NCI-H1105 (cell line): ENCODE data around the gene ARMC9.
A peak's percentile ranks its signal among the peaks of the same experiment; 100 is the strongest.
"Not testable (repeated sequence)": the region's sequence is repeated elsewhere in the genome, so short reads cannot be mapped to it uniquely, and the experiment has no call there.

ENCODE experiments used
- DNase-seq: peaks from one replicate; lab custom pipeline; 2025; lab: John Stamatoyannopoulos, UW

The ARMC9 gene

GRCh38 chr2:231198291-231199173 lies at the start of gene ARMC9:
ARMC9 (plus strand) TSS chr2:231198631; CDS start chr2:231206239, 7,608 bp downstream.
- peak; percentile 74 for DNase-seq

DNA sequence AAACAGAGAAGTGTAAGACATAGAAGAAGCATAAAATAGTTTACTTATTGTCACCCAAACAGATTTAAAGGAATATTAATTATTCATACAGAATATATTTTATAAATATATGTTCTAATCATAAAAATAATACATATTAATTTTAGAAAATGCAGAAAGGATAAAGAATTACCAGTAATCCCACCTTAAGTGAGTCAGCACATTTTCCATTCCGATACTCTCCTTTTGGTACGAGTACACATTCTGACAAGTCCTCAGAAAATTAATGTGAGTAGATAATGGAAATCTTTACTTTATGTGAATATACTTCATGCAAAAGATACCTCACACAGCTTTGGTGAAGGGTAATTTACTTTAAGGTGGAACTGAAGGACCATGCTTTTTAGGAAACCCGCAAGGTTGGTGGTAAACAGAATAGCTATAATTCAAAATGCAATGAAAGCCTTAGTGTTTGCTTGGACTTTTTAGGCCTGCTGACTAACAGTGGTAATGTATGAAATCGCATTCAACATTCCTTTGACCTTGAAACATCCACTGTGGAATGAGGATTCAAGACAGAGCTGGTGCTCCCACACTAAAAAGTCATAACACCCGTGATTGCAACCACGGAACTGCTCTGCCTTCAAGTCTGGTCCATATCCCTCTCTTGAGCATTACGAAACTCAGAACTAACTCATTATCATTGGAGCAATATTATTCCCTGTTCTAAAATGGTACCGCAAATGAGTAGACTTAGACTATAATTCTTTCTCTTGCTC lies 45.5 kb upstream of the ARMC9 start:
- no peak for DNase-seq

- DNase-seq: no peak
These were observed 39.1 kb upstream of the ARMC9 start for GRCh38 chr2:231159306-231159705.

DNA sequence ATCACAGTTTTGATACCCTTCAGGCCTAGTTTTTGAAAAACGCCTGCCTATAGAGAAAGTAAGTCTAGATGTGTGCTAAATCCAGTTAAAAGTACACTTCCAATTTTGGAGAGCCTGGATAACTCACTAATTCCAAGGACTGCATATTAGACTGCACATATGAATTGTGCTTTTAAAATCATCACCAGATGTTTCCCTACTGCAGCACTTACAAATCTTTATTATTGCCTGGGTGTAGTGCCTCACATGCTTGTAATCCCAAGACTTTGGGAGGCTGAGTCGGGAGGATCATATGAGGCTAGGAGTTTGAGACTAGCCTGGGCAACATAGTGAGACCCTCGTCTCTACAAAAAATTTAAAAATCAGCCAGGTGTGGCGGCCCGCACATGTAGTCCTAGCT lies 37.7 kb upstream of the ARMC9 start:
- DNase-seq: no peak

- no peak for DNase-seq
These were observed 37.1 kb upstream of the ARMC9 start for GRCh38 chr2:231161252-231161839.

DNA sequence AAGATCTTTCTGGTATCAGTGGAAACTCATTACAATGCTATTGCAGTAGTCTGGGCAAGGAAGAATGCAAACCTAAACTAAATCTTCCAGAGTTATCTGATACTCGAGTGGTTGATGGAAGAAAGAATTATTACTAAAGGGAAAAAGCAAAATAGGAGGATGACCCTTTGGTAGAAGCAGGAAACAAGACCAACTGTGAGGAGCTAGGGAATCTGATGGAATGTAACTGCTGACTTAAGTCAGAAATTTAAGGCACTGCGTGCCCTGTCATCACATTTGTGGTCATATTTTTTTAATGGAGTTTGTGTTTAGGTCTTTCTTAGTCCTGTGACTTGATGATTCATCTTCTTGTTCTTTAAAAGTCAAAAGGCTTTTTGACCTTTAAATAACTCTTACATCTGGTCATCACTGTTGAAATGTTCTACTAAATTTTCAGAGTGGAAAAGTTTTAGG lies 36.5 kb upstream of the ARMC9 start:
- no peak for DNase-seq

DNA sequence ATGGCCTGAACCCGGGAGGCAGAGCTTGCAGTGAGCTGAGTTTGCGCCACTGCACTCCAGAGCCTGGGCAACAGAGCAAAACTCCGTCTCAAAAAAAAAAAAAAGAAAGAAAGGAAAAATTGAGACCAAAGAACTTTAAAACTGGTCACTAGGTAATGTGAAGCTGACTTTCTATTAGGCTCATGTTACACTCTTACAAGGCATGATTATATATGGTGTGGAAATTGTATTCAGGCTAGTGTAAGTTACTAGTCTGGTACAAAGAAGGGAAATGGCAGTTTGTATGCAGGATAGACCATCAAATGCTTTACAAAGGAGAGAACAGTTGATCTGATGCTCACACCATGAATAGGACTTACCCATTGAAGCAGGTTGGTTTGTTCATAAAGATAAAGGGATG lies 35.4 kb upstream of the ARMC9 start:
- DNase-seq: no peak

- DNase-seq: no peak
These were observed 34.9 kb upstream of the ARMC9 start for GRCh38 chr2:231163414-231164095.

DNA sequence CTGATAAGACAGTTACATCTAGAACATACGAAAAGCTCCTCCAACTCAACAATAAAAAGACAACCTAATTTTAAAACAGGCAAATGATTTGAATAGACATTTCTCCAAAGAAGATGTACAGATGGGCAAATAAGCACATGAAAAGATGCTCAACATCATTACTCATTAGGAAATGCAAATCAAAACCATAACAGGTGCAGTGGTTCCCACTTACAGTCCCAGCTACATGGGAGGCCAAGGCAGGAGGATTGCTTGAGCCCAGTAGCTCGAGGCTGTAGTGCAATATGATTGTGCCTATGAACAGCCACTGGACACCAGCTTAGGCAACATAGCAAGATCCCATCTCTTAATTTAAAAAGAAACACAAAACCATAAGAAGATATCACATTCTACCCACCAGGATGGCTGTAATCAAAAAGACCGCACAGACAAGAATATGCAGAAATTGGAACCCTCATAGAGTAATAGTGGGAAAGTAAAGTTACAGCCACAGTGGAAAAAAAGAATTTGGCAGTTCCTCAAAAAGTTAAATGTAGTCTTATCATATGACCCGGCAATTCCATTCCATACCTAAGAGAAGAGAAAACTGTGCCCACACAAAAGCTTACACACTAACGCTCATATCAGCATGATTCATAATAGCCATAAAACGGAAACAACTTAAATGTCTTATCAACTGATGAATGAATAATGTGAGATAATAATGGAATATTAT lies 30.5 kb upstream of the ARMC9 start:
- no peak for DNase-seq

- no peak for DNase-seq
These were observed 29.8 kb upstream of the ARMC9 start for GRCh38 chr2:231168460-231169139.

DNA sequence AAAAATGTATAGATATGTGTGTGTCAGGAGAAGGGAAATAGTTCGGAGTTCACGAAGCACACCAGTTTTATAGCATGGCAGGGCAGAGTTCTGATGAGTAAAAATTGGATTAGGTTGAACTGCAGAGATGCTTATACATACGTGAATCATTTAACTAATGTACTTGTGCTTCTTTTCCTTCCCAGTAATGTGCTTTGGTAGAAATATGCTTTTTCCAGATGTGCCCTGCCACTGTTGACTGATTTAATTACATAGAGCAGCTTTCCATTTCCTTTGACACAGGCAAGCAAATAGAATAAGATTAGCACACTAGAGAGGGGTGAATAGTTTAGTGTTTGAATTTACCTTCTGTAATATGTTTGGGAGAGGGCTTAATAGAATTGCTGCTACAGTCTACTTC lies 28.9 kb upstream of the ARMC9 start:
- no peak for DNase-seq

DNA sequence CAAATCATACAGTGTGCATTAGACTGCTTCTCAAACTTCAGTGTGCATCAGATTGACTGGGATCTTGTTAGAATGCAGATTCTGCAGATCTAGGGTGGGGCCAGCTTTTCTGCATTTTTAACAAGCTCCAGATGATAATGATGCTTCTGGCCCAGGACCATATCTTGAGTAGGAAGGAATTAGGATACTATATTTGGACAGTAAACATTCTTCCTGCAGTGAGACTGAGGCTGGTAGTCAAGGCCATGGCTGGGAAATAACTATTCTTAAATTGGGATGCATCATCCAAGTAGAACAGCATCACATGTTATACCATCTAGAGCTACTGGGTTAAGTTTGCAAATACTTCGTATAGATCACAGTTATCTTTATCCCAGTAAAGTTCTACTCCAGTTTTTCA lies 28.4 kb upstream of the ARMC9 start:
- DNase-seq: no peak

DNA sequence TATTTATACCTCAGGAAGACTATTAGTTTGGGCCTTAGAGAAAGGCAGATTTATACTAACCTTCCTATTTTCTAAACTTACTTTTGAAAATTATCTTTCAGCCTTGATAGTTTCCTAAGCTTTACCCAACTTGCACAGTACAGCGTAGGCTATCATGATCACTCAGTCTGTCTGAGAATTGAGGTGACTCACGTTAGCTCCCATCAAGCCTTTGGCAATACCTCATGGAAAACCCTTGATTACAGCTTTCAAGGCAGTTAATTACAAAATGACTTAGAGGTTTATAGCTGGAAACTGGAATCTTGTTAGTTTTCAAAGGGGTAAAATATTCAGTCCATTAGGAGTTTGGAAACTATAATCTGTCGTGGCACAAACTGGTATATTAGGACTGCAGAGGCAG lies 26.4 kb upstream of the ARMC9 start:
- DNase-seq: no peak

- peak; percentile 23 for DNase-seq
These were observed 24.2 kb upstream of the ARMC9 start for GRCh38 chr2:231174211-231174651.

DNA sequence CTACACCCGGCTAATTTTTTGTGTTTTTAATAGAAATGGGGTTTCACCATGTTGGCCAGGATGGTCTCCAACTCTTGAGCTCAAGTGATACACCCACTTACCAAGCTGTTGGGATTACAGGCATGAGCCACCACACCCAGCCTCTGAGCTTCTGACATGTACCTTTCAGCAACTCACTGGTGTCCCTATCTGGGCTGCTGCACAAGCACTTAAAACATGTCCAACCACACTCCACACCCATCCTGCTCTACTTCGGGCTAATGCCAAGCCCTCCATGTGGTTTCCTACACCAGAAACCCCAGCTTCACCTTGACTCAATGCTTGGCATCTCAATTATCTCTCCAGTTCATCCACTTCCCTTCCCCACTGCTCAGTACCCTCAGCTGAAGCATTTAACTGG lies 22.4 kb upstream of the ARMC9 start:
- DNase-seq: no peak

- no peak for DNase-seq
These were observed 21.0 kb upstream of the ARMC9 start for GRCh38 chr2:231177156-231178025.

DNA sequence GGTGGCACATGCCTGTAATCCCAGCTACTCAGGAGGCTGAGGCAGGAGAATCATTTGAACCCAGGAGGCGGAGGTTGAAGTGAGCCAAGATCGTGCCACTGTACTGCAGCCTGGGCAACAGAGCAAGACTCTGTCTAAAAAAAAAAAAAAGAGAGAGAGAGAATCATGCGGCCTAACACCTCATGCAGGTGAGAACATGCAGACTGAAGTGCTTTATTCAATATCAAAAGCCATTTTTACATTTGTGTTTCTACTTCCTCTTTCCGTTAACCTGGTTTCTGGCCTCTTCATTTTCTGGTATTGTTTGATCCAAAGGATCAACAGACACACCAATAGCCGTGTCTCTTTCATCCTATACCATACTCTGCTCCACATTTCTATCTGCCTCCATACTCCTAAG lies 19.6 kb upstream of the ARMC9 start:
- DNase-seq: not testable (repeated sequence)

- DNase-seq: no peak
These were observed 16.4 kb upstream of the ARMC9 start for GRCh38 chr2:231181860-231182512.

GRCh38 chr2:231182513-231182899 lies 15.9 kb upstream of the ARMC9 start:
- no peak for DNase-seq
